ENCODE measurements around the gene LIG3. TPM values are rescaled to one million over a fixed set of nuclear protein-coding genes. Genes with fewer than 3 reads are reported as not detected.

Gene LIG3
- total and polyA plus RNA-seq, 2 of the 13 experiments (the other 11 are each of a cell fraction or from before 2014, with no cell fraction given): 34.4 to 36.2 TPM

GRCh38 chr17:34961093-34961911, 19.0 kb upstream of the LIG3 start, which contains the start of the genes CCT6B and ZNF830 (continued):
- TF ChIP-seq, protein P1, sequence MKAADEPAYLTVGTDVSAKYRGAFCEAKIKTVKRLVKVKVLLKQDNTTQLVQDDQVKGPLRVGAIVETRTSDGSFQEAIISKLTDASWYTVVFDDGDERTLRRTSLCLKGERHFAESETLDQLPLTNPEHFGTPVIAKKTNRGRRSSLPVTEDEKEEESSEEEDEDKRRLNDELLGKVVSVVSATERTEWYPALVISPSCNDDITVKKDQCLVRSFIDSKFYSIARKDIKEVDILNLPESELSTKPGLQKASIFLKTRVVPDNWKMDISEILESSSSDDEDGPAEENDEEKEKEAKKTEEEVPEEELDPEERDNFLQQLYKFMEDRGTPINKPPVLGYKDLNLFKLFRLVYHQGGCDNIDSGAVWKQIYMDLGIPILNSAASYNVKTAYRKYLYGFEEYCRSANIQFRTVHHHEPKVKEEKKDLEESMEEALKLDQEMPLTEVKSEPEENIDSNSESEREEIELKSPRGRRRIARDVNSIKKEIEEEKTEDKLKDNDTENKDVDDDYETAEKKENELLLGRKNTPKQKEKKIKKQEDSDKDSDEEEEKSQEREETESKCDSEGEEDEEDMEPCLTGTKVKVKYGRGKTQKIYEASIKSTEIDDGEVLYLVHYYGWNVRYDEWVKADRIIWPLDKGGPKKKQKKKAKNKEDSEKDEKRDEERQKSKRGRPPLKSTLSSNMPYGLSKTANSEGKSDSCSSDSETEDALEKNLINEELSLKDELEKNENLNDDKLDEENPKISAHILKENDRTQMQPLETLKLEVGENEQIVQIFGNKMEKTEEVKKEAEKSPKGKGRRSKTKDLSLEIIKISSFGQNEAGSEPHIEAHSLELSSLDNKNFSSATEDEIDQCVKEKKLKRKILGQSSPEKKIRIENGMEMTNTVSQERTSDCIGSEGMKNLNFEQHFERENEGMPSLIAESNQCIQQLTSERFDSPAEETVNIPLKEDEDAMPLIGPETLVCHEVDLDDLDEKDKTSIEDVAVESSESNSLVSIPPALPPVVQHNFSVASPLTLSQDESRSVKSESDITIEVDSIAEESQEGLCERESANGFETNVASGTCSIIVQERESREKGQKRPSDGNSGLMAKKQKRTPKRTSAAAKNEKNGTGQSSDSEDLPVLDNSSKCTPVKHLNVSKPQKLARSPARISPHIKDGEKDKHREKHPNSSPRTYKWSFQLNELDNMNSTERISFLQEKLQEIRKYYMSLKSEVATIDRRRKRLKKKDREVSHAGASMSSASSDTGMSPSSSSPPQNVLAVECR (CRISPR knock-in tag; IDR thresholded peaks at IDR 0.05; ENCODE audit: borderline replicate concordance): peak; percentile 76
- no peak for TF ChIP-seq NFE2 (CRISPR knock-in tag; IDR thresholded peaks at IDR 0.05)
- peak; percentile 73; the same call in 1 of the 2 replicates for TF ChIP-seq SAFB2 (CRISPR knock-in tag; IDR thresholded peaks at IDR 0.05; ENCODE audit: borderline replicate concordance, low read depth)
- TF ChIP-seq ZHX2 (IDR thresholded peaks at IDR 0.05; ENCODE audit: low read depth): peak; percentile 88
- no peak for TF ChIP-seq ZHX2 (CRISPR knock-in tag; IDR thresholded peaks at IDR 0.05; ENCODE audit: borderline replicate concordance)
- TF ChIP-seq THAP9 (CRISPR knock-in tag; IDR thresholded peaks at IDR 0.05; ENCODE audit: borderline replicate concordance): peak; percentile 89; the same call in 1 of the 2 replicates
- no peak for TF ChIP-seq THAP8 (CRISPR knock-in tag; IDR thresholded peaks at IDR 0.05; ENCODE audit: borderline replicate concordance)
- TF ChIP-seq KLF13 (CRISPR knock-in tag; IDR thresholded peaks at IDR 0.05): no peak
- no peak; the same call in 1 of the 2 replicates for TF ChIP-seq ZNF136 (CRISPR knock-in tag; IDR thresholded peaks at IDR 0.05; ENCODE audit: low read depth)
- no peak for TF ChIP-seq SRSF1 (optimal IDR thresholded peaks at IDR 0.05; ENCODE audit: low read depth, low read length)
- TF ChIP-seq ZNF510 (CRISPR knock-in tag; IDR thresholded peaks at IDR 0.05; ENCODE audit: low read depth): no peak

Data from HepG2 (cell line).